Measurements from ENCODE around the gene CRCP.

GRCh38 chr7:66181329-66181728 lies 66.7 kb downstream of the CRCP start:
- no peak for TF ChIP-seq CTCF (IDR thresholded peaks at IDR 0.05)
- TF ChIP-seq POLR2A (IDR thresholded peaks at IDR 0.05) = no peak
